Osteoblast (primary cell): ENCODE measurements around the gene FAIM2. TPM values are rescaled to one million over a fixed set of nuclear protein-coding genes. Genes with fewer than 3 reads are reported as not detected.

ENCODE experiments used
- DNase-seq: peaks from one replicate; pipeline ENCODE4 v3.0.0; 2011; ENCODE audit warnings: low spot score, mixed read lengths; ENCODE audit not compliant: insufficient read length; ENCODE audit errors: missing footprints
- H2AFZ ChIP-seq: 2 replicates; pipeline ENCODE4 v1.6.0; 2011; ENCODE audit warnings: mild to moderate bottlenecking, low read length
- H3K27ac ChIP-seq: 2 replicates; pipeline ENCODE4 v1.5.1; 2011; ENCODE audit warnings: mild to moderate bottlenecking, low read depth, low read length, moderate library complexity
- H3K27me3 ChIP-seq: 2 replicates; pipeline ENCODE4 v1.6.0; 2012; ENCODE audit warnings: mild to moderate bottlenecking, control low read depth, inconsistent platforms, low read length, moderate library complexity; ENCODE audit not compliant: insufficient read depth
- H3K36me3 ChIP-seq: 2 replicates; pipeline ENCODE4 v1.5.1; 2011; ENCODE audit warnings: mild to moderate bottlenecking, low read length, control low read depth, moderate library complexity; ENCODE audit not compliant: insufficient read depth
- H3K4me1 ChIP-seq: 2 replicates; pipeline ENCODE4 v1.5.1; 2011; ENCODE audit warnings: mild to moderate bottlenecking, low read length, control low read depth, moderate library complexity; ENCODE audit not compliant: insufficient read depth
- H3K4me2 ChIP-seq: 2 replicates; pipeline ENCODE4 v1.6.0; 2011; ENCODE audit warnings: mild to moderate bottlenecking, low read length; ENCODE audit not compliant: insufficient read depth
- H3K4me3 ChIP-seq: fragments of 200-600 bp; sonication (generic); 3 replicates; pipeline ENCODE4 v1.5.1; 2012; ENCODE audit warnings: mild to moderate bottlenecking, low read length, inconsistent platforms; ENCODE audit not compliant: insufficient read depth
- H3K79me2 ChIP-seq: 2 replicates; pipeline ENCODE4 v1.6.0; 2012; ENCODE audit warnings: mild to moderate bottlenecking, low read length, control low read depth, inconsistent platforms; ENCODE audit not compliant: insufficient read depth
- H3K9me3 ChIP-seq: 2 replicates; pipeline ENCODE4 v1.5.1; 2011; ENCODE audit warnings: low read depth, low read length, control low read depth
- H4K20me1 ChIP-seq: 2 replicates; pipeline ENCODE4 v1.6.0; 2012; ENCODE audit warnings: mild to moderate bottlenecking, low read length, control low read depth; ENCODE audit not compliant: insufficient read depth
- CTCF ChIP-seq: IDR thresholded peaks from 2 replicates; pipeline ENCODE4 v1.5.1; 2011; ENCODE audit warnings: mild to moderate bottlenecking, low read depth, low read length, moderate library complexity; ENCODE audit errors: extremely low read depth
- total RNA-seq: library from RNA; depleted of rRNA; stranded (reverse); fragments of >200 nt; gene quantifications from 2 replicates; pipeline ENCODE4 v1.2.3, GENCODE V29; 2012

The FAIM2 gene
- total RNA-seq, 1 donor = 1.4 TPM

- no peak overlapping the region for H3K4me2 ChIP-seq
- H3K4me3 ChIP-seq = no peak overlapping the region
- no peaks in the 10 kb centered on the region for H3K36me3 ChIP-seq
- DNase-seq = peak; percentile 30
- no peak overlapping the region for H2AFZ ChIP-seq
- H3K27ac ChIP-seq = no peak overlapping the region
- TF ChIP-seq CTCF = no peak
- H3K27me3 ChIP-seq = no peaks in the 10 kb centered on the region
- no peaks in the 10 kb centered on the region for H4K20me1 ChIP-seq
- no peaks in the 10 kb centered on the region for H3K9me3 ChIP-seq
- no peaks in the 10 kb centered on the region for H3K79me2 ChIP-seq
- peaks cover 5% of the 10 kb centered on the region for H3K4me1 ChIP-seq
Observed at GRCh38 chr12:49942921-49943624, 39.4 kb upstream of the FAIM2 start.

- Histone ChIP-seq H4K20me1 (no peaks in the 10 kb centered on the region), H3K4me1 (peaks cover 5% of the 10 kb centered on the region), H3K27ac (no peak overlapping the region), H3K9me3 (no peaks in the 10 kb centered on the region), H3K79me2 (no peaks in the 10 kb centered on the region), H3K4me2 (no peak overlapping the region), H2AFZ (no peak overlapping the region), H3K36me3 (no peaks in the 10 kb centered on the region), H3K27me3 (no peaks in the 10 kb centered on the region), H3K4me3 (no peak overlapping the region)
- DNase-seq = no peak
- no peak for TF ChIP-seq CTCF
Observed at GRCh38 chr12:49942512-49942893, 38.8 kb upstream of the FAIM2 start.

- no peaks in the 10 kb centered on the region for H3K36me3 ChIP-seq
- TF ChIP-seq CTCF = no peak
- no peaks in the 10 kb centered on the region for H3K27me3 ChIP-seq
- no peaks in the 10 kb centered on the region for H4K20me1 ChIP-seq
- no peaks in the 10 kb centered on the region for H3K79me2 ChIP-seq
- H2AFZ ChIP-seq = no peak overlapping the region
- DNase-seq = no peak
- no peak overlapping the region for H3K4me2 ChIP-seq
- no peak overlapping the region for H3K4me3 ChIP-seq
- no peak overlapping the region for H3K27ac ChIP-seq
- H3K9me3 ChIP-seq = no peaks in the 10 kb centered on the region
- H3K4me1 ChIP-seq = peaks cover 5% of the 10 kb centered on the region
Observed at GRCh38 chr12:49941556-49942511, 38.1 kb upstream of the FAIM2 start.

GRCh38 chr12:49939707-49940106, 36.0 kb upstream of the FAIM2 start:
- H3K27ac ChIP-seq = no peak overlapping the region
- peak; percentile 15 for DNase-seq
- no peaks in the 10 kb centered on the region for H3K79me2 ChIP-seq
- no peaks in the 10 kb centered on the region for H3K27me3 ChIP-seq
- no peaks in the 10 kb centered on the region for H3K4me1 ChIP-seq
- TF ChIP-seq CTCF = no peak
- no peaks in the 10 kb centered on the region for H4K20me1 ChIP-seq
- no peaks in the 10 kb centered on the region for H3K36me3 ChIP-seq
- H3K4me2 ChIP-seq = no peak overlapping the region
- H3K4me3 ChIP-seq = no peak overlapping the region
- no peaks in the 10 kb centered on the region for H3K9me3 ChIP-seq
- H2AFZ ChIP-seq = no peak overlapping the region
